Dendritic cell treated with granulocyte-macrophage colony-stimulating factor and Interleukin-4, amounts not matched to agents 40 ng/mL and 50 ng/mL, for 4 days (primary cell): ENCODE results near the gene ZNF771.
A peak's percentile ranks its signal among the peaks of the same experiment; 100 is the strongest.

Experiments used
- H3K27ac Mint-ChIP-seq: one replicate; pipeline ENCODE4 v1.8.0; 2022; ENCODE audit warnings: mild to moderate bottlenecking, mixed read lengths
- H3K27me3 Mint-ChIP-seq: one replicate; pipeline ENCODE4 v1.8.0; 2022; ENCODE audit warnings: mild to moderate bottlenecking, mixed read lengths
- H3K36me3 Mint-ChIP-seq: one replicate; pipeline ENCODE4 v1.8.0; 2022; ENCODE audit warnings: low read depth, mixed read lengths
- H3K4me1 Mint-ChIP-seq: one replicate; pipeline ENCODE4 v1.8.0; 2022; ENCODE audit warnings: low read depth, mixed read lengths
- H3K4me3 Mint-ChIP-seq: one replicate; pipeline ENCODE4 v1.8.0; 2022; ENCODE audit warnings: mild to moderate bottlenecking, moderate library complexity, mixed read lengths
- H3K9me3 Mint-ChIP-seq: one replicate; pipeline ENCODE4 v1.8.0; 2022; ENCODE audit warnings: mixed read lengths
- intact Hi-C: fragments of 100-400 bp; cut with micrococcal nuclease; formaldehyde crosslinking; loops from one replicate; pipeline ENCODE4 v1.15.0; 2022

Gene ZNF771

DNA sequence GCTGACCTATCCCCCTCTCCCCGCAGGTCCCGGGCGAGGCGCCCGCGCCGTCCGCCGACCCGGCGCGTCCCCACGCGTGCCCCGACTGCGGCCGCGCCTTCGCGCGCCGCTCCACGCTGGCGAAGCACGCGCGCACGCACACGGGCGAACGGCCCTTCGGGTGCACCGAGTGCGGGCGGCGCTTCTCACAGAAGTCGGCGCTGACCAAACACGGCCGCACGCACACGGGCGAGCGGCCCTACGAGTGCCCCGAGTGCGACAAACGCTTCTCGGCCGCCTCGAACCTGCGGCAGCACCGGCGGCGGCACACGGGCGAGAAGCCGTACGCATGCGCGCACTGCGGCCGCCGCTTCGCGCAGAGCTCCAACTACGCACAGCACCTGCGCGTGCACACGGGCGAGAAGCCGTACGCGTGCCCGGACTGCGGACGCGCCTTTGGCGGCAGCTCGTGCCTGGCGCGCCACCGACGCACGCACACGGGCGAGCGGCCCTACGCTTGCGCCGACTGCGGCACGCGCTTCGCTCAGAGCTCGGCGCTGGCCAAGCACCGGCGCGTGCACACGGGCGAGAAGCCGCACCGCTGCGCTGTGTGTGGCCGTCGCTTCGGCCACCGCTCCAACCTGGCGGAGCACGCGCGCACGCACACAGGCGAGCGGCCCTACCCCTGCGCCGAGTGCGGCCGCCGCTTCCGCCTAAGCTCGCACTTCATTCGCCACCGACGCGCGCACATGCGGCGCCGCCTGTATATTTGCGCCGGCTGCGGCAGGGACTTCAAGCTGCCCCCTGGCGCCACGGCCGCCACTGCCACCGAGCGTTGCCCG lies 10.3 kb downstream of the ZNF771 start:
- Mint-ChIP-seq H3K36me3 (peaks cover 34% of the 10 kb centered on the region), H3K9me3 (no peaks in the 10 kb centered on the region), H3K4me3 (peak overlapping the region; percentile 74), H3K27me3 (no peaks in the 10 kb centered on the region), H3K4me1 (peaks cover 11% of the 10 kb centered on the region), H3K27ac (peak overlapping the region; percentile 67)
- intact Hi-C loops, result loop anchor here (1.0 kb wide), 1 partner anchor 13 kb away; the partner anchor contains the start of gene DCTPP1

DNA sequence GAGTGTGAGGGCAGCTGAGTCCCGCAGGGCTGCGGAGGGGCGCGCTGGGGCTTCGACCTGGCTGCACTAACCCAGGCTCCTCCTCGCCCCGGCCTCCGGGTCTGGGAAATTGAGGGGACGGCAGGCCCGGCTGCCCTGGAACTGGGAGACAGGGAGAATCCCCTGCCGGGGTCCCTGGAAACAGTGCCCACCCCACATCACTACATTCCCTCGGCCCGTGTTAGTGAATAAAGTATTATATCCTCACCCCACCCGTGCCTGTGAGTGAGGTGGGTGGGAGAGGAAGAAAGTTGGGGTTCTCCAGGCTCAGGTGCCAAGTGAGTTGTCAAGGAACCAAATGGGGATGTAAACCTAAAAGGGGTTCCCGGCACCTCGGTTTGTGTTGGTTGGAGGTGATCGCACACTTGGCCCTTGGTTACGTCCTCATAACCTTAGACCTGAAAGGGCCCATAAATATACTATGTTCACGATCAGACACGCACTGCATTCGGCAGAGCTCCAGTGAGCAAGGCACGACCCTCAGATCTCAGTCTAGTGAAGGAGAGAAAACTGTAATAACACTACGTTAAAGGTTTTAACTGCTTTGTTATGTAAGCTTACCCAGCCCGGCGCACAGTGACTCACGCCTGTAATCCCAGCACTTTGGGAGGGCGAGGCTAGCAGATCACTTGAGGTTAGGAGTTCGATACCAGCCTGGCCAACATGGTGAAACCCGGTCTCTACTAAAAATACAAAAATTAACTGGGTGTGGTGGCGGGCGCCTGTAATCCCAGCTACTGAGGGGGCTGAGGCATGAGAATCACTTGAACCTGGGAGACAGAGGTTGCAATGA lies 11.2 kb downstream of the ZNF771 start:
- H3K4me1 Mint-ChIP-seq, result peaks cover 11% of the 10 kb centered on the region
- H3K4me3 Mint-ChIP-seq, result peak overlapping the region; percentile 74
- H3K27ac Mint-ChIP-seq, result peak overlapping the region; percentile 67
- peaks cover 39% of the 10 kb centered on the region for H3K36me3 Mint-ChIP-seq
- no peaks in the 10 kb centered on the region for H3K9me3 Mint-ChIP-seq
- intact Hi-C loops, result no loop called here
- no peaks in the 10 kb centered on the region for H3K27me3 Mint-ChIP-seq

DNA sequence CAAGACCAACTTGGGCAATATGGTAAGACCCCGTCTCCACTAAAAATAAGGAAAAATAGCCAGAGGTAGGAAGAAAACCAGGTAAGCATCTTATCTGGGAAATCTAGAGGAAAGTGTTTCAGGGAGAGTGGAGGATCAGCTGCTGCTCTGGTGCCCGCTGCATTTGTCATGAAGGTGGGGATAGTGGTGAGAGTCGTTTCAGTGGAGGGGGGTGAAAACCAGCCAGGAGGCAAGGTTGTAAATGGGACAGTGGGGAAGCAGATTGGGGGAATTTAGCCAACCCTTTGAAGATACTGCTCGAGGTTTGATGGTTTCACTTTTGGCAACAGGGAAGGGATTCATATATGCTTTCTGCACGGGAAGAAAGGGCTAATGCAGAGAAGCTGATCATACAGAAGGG lies 13.6 kb downstream of the ZNF771 start:
- Mint-ChIP-seq H3K4me3 (no peak overlapping the region), H3K36me3 (peaks cover 59% of the 10 kb centered on the region), H3K4me1 (peaks cover 15% of the 10 kb centered on the region), H3K9me3 (no peaks in the 10 kb centered on the region), H3K27me3 (no peaks in the 10 kb centered on the region), H3K27ac (no peak overlapping the region)
- intact Hi-C loops, result no loop called here

DNA sequence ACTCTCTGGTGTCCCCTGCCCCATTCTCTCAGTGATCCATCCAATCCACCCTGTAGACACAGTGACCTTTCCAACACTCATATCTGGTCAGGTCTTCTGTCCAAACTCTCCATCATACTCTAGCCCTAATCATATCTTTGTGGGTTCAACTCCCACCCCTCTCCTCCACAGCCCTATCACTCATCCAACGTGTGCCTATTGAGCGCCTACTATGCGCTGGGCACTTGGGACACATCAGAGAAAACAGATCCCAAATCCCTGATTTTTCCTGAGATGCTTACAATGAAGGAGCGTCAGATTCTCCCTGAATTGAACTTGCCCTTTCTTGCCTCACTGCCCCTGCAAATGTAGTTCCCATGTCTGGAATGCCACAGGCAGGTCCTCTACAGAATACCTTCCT lies 20.6 kb downstream of the ZNF771 start:
- Mint-ChIP-seq H3K27ac (peak overlapping the region; percentile 2), H3K4me3 (no peak overlapping the region), H3K9me3 (no peaks in the 10 kb centered on the region), H3K4me1 (peaks cover 12% of the 10 kb centered on the region), H3K27me3 (no peaks in the 10 kb centered on the region), H3K36me3 (peaks cover 32% of the 10 kb centered on the region)
- intact Hi-C loops, result no loop called here

DNA sequence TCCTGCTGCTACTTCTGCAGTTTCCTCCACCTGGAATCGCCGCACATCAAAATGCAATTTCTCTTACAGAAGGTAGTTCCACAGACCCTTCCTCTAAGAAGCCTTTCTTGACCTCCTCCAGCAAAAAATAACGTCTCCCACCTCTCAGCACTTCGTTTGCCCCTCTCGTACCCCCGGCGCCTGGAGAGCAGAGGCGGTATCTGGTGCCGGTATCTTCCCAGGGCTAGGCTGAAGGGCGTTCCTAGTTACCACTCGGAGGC lies 21.9 kb downstream of the ZNF771 start:
- intact Hi-C loops, result no loop called here
- Mint-ChIP-seq H3K27ac (no peak overlapping the region), H3K27me3 (no peaks in the 10 kb centered on the region), H3K4me1 (peaks cover 12% of the 10 kb centered on the region), H3K36me3 (peaks cover 19% of the 10 kb centered on the region), H3K4me3 (no peak overlapping the region), H3K9me3 (no peaks in the 10 kb centered on the region)

DNA sequence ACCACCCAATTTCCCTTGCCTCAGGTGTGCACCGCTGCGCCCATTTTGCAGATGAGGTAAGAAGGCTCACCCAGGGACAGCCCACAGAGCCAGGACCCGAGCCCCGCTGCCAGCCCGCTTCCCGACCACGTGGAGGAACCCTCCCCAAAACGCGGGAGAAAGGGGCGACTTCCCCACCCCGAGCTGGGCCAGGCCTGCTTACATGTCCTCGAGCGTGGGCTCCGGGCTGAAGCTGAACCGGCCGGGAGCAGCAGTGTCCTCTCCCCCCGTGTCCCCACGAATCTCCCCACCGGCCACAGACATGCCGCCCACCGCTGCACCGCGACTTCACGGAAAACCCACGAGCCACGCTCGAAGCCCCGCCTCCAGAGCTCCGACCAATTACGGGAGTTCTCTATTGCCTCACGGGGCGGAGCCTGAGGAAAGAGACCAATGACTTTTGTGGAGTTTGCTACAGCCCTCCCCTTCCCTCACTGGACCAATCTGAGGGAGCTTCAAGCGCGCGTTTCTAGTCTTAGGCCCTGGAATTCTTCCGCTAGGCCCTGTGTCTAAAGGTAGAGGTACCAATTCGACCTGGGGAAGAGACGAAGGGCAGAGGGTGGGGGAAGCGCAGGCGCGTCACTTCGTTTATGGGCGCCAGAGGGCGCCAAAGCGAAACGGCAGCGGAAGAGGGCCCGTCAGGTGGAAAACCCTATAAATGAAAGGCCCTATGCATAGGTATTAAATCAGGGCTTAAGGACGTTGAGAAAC lies 22.4 kb downstream of the ZNF771 start, which contains the start of gene DCTPP1:
DCTPP1 (minus strand) TSS at position 353 of the 750 bp plus-strand sequence; CDS start at position 303, 50 bp downstream.
- Mint-ChIP-seq H3K9me3 (no peaks in the 10 kb centered on the region), H3K4me3 (no peak within 1 kb of the TSS), H3K27ac (no peak within 1 kb of the TSS), H3K36me3 (peaks cover 14% of the 10 kb centered on the region), H3K27me3 (no peaks in the 10 kb centered on the region), H3K4me1 (peaks cover 12% of the 10 kb centered on the region)
- intact Hi-C loops, result loop anchor here (1.0 kb wide), 1 partner anchor 13 kb away; no protein-coding TSS in a partner anchor

DNA sequence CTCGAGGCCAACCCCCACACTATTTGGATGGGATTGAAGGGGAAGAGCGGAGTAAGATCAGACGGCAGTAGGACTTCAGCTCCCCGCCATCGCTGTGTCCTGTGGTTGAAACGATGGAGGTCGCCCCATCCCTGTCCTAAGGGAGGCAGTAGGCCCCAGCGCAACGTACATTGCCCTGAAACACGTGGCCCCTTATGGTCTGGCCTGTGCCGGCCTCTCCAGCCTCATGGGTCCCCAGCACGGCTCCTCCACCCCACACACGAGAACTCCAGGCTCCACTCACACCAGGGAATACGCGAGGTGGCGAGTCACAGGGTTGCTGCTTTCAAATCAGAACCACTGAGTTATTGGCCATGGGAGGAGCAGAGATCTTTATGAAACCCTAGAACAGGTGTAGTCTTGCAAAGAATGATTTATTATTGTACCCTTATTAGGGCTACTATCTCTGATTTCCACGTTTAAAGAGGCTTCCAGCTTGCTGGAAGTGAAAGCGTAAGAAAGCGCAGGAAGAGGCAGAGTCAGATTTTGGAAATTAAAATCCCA lies 23.1 kb downstream of the ZNF771 start:
- intact Hi-C loops, result loop anchor here (1.0 kb wide), 1 partner anchor 13 kb away; no protein-coding TSS in a partner anchor
- H3K36me3 Mint-ChIP-seq, result peaks cover 8% of the 10 kb centered on the region
- no peak overlapping the region for H3K27ac Mint-ChIP-seq

DNA sequence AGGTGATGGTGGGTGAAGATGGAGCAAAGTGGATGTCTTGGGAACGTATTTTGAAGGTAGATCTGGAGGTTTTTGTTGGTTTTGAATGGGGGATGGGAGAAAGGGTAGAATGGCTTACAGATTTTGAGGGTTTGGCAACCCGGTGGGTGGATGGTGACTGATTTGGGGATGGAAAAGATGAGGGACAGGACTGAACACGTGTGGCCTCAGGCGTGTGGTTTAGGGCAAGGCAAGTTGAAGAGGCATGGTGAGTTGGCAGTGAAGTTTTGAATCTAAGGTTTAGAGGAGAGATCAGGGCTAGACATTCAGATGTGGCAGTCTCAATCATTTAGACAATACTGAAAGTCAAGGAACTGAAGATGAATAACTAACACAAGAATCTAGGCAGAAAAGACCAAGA lies 27.4 kb downstream of the ZNF771 start:
- intact Hi-C loops, result no loop called here
- Mint-ChIP-seq H3K36me3 (no peaks in the 10 kb centered on the region), H3K27ac (no peak overlapping the region), H3K27me3 (no peaks in the 10 kb centered on the region), H3K9me3 (no peaks in the 10 kb centered on the region), H3K4me1 (peaks cover 5% of the 10 kb centered on the region), H3K4me3 (no peak overlapping the region)

More for the DNA sequence above, 23.1 kb downstream of the ZNF771 start:
- Mint-ChIP-seq H3K9me3 (no peaks in the 10 kb centered on the region), H3K4me1 (peaks cover 12% of the 10 kb centered on the region), H3K27me3 (no peaks in the 10 kb centered on the region), H3K4me3 (no peak overlapping the region)

DNA sequence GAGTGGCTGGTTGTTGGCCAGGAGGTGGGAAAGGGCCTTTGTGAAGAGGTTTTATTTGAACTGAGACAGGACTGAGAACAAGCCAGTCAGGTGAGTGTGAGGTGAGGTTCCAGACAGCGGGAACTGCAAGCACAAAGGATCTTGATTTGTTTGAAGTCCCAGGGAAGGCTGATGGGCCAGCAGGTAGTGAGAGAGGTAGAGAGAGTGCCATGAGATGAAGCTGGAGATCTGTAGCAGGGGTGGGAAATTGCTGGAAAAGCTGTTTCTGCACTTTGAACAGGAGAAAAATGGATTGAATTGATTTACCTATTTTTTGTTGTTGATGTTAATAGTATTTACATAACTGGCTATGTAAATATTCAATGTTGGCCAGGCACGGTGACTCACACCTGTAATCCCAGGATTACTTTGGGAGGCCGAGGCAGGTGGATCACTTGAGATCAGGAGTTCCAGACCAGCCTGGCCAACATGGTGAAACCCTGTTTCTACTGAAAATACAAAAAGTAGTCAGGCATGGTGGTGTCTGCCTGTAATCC lies 30.2 kb downstream of the ZNF771 start:
- Mint-ChIP-seq H3K27me3 (no peaks in the 10 kb centered on the region), H3K36me3 (peaks cover 3% of the 10 kb centered on the region), H3K27ac (no peak overlapping the region), H3K4me1 (peaks cover 14% of the 10 kb centered on the region), H3K9me3 (no peaks in the 10 kb centered on the region), H3K4me3 (no peak overlapping the region)
- intact Hi-C loops, result no loop called here

DNA sequence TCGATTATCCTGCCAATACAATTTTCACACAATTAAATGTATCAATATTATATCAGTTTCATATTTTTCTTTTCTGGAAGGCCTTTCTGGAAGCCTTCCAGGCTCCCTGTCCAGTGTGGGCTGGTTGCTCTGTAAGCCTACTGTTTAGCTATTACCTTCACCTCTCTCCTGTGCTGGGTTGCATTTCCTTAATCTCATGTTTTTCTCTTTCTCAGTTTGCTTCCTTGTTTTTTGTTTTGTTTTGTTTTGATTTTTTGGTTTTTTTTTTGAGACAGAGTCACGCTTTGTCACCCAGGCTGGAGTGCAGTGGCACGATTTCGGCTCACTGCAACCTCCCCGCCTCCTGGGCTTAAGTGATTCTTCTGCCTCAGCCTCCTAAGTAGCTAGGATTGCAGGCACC lies 31.4 kb downstream of the ZNF771 start:
- no peaks in the 10 kb centered on the region for H3K27me3 Mint-ChIP-seq
- intact Hi-C loops, result no loop called here
- H3K4me1 Mint-ChIP-seq, result peaks cover 24% of the 10 kb centered on the region
- H3K27ac Mint-ChIP-seq, result no peak overlapping the region
- H3K9me3 Mint-ChIP-seq, result no peaks in the 10 kb centered on the region
- H3K4me3 Mint-ChIP-seq, result no peak overlapping the region
- H3K36me3 Mint-ChIP-seq, result peaks cover 16% of the 10 kb centered on the region

DNA sequence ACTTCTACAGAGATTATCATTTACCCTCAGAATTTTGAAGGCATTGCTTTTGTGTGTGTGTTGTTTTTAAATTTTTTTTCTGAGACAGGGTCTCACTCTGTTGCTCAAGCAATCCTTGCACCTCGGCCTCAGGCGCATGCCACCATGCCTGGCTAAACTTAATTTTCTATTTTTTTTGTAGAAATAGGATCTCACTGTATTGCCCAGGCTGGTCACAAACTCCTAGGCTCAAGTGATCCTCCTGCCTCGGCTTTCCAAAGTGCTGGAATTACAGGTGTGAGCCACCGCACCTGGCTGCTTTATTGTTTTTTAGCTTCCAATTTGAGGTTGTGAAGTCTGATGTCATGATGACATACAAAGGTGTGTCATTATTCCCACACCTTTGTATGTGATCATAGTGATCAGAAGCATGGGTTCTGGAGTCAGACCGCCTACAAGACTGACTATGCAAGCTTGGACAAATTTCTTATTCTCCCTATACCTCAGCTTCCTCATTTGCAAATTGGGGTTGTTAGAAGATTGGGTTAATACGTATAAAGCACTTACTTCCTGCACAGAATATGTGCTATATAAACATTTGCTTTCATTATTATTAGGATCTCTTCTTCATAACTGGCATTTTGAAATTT lies 32.4 kb downstream of the ZNF771 start:
- H3K4me3 Mint-ChIP-seq, result no peak overlapping the region
- intact Hi-C loops, result loop anchor here (10.0 kb wide), 1 partner anchor 165 kb away; no protein-coding TSS in a partner anchor
- no peaks in the 10 kb centered on the region for H3K27me3 Mint-ChIP-seq
- H3K36me3 Mint-ChIP-seq, result peaks cover 24% of the 10 kb centered on the region
- H3K9me3 Mint-ChIP-seq, result no peaks in the 10 kb centered on the region
- H3K27ac Mint-ChIP-seq, result no peak overlapping the region
- peaks cover 34% of the 10 kb centered on the region for H3K4me1 Mint-ChIP-seq

DNA sequence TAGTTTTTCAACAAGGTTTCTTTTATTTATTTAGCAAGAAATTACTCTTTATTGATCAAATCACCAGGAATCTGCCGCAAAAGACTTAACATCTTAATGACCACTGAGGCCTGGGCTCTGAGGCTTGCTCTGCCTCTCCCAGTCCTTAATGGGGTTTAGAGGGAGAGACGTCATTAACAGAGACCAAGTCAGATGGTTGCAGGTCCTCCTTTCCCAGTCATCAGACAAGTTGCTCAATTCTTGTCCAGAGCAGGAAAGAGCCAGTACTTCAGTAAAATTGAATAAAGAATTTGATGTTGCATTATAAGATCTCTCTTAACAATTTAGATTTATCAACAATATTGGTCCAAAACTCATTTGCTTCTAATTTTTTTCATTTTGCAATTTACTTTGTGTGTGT lies 36.2 kb downstream of the ZNF771 start:
- intact Hi-C loops, result loop anchor here (10.0 kb wide), 1 partner anchor 161 kb away; no protein-coding TSS in a partner anchor
- Mint-ChIP-seq H3K36me3 (peaks cover 34% of the 10 kb centered on the region), H3K4me1 (peaks cover 50% of the 10 kb centered on the region), H3K4me3 (peak overlapping the region; percentile 26), H3K27ac (peak overlapping the region; percentile 15), H3K27me3 (no peaks in the 10 kb centered on the region), H3K9me3 (no peaks in the 10 kb centered on the region)
